Astrocyte (in vitro differentiated cells and primary cell): Measurements from ENCODE around the gene SCAPER. TPM values are rescaled to one million over a fixed set of nuclear protein-coding genes. Genes with fewer than 3 reads are reported as not detected.

Source experiments
- DNase-seq: peaks from one replicate; pipeline ENCODE4 v3.0.0-alpha.2; 2010; ENCODE audit warnings: low read depth
- FAIRE-seq: peaks from 2 replicates; lab custom pipeline; 2011; peaks lifted over from hg19 to GRCh38; lab: Jason Lieb, UNC
- H2AFZ ChIP-seq: 2 replicates; pipeline ENCODE4 v1.6.0; 2012; ENCODE audit warnings: low read depth, low read length, inconsistent platforms
- H3K27ac ChIP-seq: 2 replicates; pipeline ENCODE4 v1.5.1; 2011; ENCODE audit warnings: low read depth, low read length, inconsistent platforms
- H3K27me3 ChIP-seq: 2 replicates; pipeline ENCODE4 v1.6.0; 2011; ENCODE audit warnings: low read length, inconsistent platforms; ENCODE audit not compliant: insufficient read depth
- H3K36me3 ChIP-seq: 2 replicates; pipeline ENCODE4 v1.5.1; 2011; ENCODE audit warnings: low read length, inconsistent platforms; ENCODE audit not compliant: insufficient read depth
- H3K4me1 ChIP-seq: 2 replicates; pipeline ENCODE4 v1.5.1; 2011; ENCODE audit warnings: low read length, inconsistent platforms; ENCODE audit not compliant: insufficient read depth
- H3K4me2 ChIP-seq: 2 replicates; pipeline ENCODE4 v1.6.0; 2012; ENCODE audit warnings: low read length, inconsistent platforms
- H3K4me3 ChIP-seq: 2 replicates; pipeline ENCODE4 v1.5.1; 2011; ENCODE audit warnings: low read depth, mild to moderate bottlenecking, low read length, inconsistent platforms; ENCODE audit not compliant: insufficient read depth
- H3K79me2 ChIP-seq: 2 replicates; pipeline ENCODE4 v1.6.0; 2012; ENCODE audit warnings: mild to moderate bottlenecking, low read length, inconsistent platforms; ENCODE audit not compliant: insufficient read depth
- H3K9ac ChIP-seq: 2 replicates; pipeline ENCODE4 v1.6.0; 2012; ENCODE audit warnings: mild to moderate bottlenecking, low read length, inconsistent platforms
- H3K9me3 ChIP-seq: 2 replicates; pipeline ENCODE4 v1.5.1; 2012; ENCODE audit warnings: low read depth, mild to moderate bottlenecking, low read length, inconsistent platforms; ENCODE audit not compliant: insufficient read depth
- H4K20me1 ChIP-seq: 2 replicates; pipeline ENCODE4 v1.6.0; 2012; ENCODE audit warnings: low read length, inconsistent platforms; ENCODE audit not compliant: insufficient read depth
- H3K27ac Mint-ChIP-seq: one replicate; pipeline ENCODE4 v1.8.0; 2021; ENCODE audit warnings: mild to moderate bottlenecking, mixed read lengths; ENCODE audit not compliant: unreplicated experiment
- H3K27me3 Mint-ChIP-seq: one replicate; pipeline ENCODE4 v1.8.0; 2021; ENCODE audit warnings: low read depth, mixed read lengths; ENCODE audit not compliant: unreplicated experiment
- H3K36me3 Mint-ChIP-seq: one replicate; pipeline ENCODE4 v1.8.0; 2021; ENCODE audit warnings: low read depth, mixed read lengths; ENCODE audit not compliant: unreplicated experiment
- H3K4me1 Mint-ChIP-seq: one replicate; pipeline ENCODE4 v1.8.0; 2021; ENCODE audit warnings: low read depth, mixed read lengths; ENCODE audit not compliant: unreplicated experiment
- H3K4me3 Mint-ChIP-seq: one replicate; pipeline ENCODE4 v1.8.0; 2021; ENCODE audit warnings: mild to moderate bottlenecking, moderate library complexity, mixed read lengths; ENCODE audit not compliant: unreplicated experiment
- H3K9me3 Mint-ChIP-seq: one replicate; pipeline ENCODE4 v1.8.0; 2021; ENCODE audit warnings: mild to moderate bottlenecking, mixed read lengths; ENCODE audit not compliant: unreplicated experiment
- EZH2 ChIP-seq: IDR thresholded peaks from 2 replicates; pipeline ENCODE4 v1.6.1; 2012; ENCODE audit warnings: mild to moderate bottlenecking, low read length, inconsistent platforms; ENCODE audit not compliant: insufficient read depth
- total RNA-seq: library from RNA; stranded (reverse); gene quantifications from 2 replicates; pipeline ENCODE4 v1.2.1, GENCODE V29; 2021
- TF ChIP-seq, protein P1 (sequence below): IDR thresholded peaks from 2 replicates; pipeline ENCODE4 v1.5.1; 2011; ENCODE audit warnings: low read depth, mild to moderate bottlenecking, inconsistent platforms, low read length, moderate library complexity; ENCODE audit not compliant: insufficient read depth

The SCAPER gene
- total RNA-seq, 1 donor from 2014 or later: 8.6 TPM

DNA sequence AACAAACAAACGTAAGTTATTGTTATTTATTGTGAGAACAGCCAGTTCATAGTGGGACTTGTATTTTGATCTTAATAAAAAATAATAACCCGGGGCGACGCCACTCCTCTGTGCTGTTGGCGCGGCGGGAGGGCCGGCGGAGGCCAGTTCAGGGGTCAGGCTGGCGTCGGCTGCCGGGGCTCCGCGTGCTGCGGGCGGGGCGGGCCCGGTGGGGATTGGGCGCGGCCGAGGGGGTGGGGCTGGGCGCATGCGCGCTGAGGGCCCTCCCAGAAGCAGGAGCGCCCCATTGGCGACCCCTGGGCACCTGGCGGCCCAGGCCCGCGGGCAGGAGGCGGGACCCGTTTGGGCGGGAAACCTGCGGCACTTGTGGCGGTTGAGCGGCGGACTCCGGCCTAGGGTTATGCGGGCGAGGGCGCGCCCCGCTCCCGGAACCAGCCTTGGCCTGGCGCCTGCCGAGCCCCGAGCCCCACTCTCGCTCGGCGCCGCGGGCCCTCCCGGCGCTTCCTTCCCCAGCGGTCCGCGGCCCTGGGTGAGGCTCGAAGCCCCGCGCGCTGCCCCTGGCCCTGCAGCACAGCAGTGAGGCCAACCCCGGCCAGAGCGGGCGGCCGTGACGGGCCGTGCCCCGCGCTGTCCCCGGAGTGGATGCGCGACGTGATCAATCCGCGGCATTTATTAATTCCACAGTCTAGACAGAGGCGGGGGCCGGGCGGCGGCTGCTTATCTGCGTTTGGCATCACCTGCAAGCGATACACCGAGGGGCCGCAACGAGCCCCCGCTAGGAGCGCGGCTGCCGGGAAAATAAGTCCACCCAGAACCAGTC, 562.5 kb downstream of the SCAPER start:
- Mint-ChIP-seq H3K36me3 (peaks cover 6% of the 10 kb centered on the region), H3K27me3 (peaks cover 68% of the 10 kb centered on the region)

DNA sequence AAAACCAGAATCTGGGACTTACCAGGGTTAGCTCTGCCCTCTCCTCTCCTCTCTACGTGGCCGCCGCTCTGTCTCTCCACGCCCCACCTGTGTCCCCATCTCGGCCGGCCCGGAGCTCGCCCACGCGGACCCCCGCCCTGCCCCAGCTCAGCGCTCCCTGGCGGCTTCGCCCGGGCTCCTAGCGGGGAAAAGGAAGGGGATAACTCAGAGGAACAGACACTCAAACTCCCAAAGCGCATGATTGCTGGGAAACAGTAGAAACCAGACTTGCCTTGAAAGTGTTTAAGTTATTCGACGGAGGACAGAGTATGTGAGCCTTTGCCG, 563.1 kb downstream of the SCAPER start:
- peaks cover 25% of the 10 kb centered on the region for H3K9me3 Mint-ChIP-seq
- H3K36me3 Mint-ChIP-seq: peaks cover 6% of the 10 kb centered on the region
- no peak overlapping the region for H3K4me3 Mint-ChIP-seq
- H3K27ac Mint-ChIP-seq: no peak overlapping the region
- Histone ChIP-seq H4K20me1 (peaks cover 43% of the 10 kb centered on the region), H3K27ac (no peak overlapping the region), H3K27me3 (peaks cover 96% of the 10 kb centered on the region), H3K36me3 (no peaks in the 10 kb centered on the region), H2AFZ (no peak overlapping the region), H3K4me3 (no peak overlapping the region), H3K9me3 (peaks cover 6% of the 10 kb centered on the region), H3K9ac (no peak overlapping the region), H3K4me1 (peaks cover 21% of the 10 kb centered on the region), H3K4me2 (no peak overlapping the region), H3K79me2 (no peaks in the 10 kb centered on the region)
- H3K4me1 Mint-ChIP-seq: peaks cover 13% of the 10 kb centered on the region
- TF ChIP-seq, protein P1, sequence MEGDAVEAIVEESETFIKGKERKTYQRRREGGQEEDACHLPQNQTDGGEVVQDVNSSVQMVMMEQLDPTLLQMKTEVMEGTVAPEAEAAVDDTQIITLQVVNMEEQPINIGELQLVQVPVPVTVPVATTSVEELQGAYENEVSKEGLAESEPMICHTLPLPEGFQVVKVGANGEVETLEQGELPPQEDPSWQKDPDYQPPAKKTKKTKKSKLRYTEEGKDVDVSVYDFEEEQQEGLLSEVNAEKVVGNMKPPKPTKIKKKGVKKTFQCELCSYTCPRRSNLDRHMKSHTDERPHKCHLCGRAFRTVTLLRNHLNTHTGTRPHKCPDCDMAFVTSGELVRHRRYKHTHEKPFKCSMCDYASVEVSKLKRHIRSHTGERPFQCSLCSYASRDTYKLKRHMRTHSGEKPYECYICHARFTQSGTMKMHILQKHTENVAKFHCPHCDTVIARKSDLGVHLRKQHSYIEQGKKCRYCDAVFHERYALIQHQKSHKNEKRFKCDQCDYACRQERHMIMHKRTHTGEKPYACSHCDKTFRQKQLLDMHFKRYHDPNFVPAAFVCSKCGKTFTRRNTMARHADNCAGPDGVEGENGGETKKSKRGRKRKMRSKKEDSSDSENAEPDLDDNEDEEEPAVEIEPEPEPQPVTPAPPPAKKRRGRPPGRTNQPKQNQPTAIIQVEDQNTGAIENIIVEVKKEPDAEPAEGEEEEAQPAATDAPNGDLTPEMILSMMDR: no peak
- peak; percentile 59 for TF ChIP-seq EZH2
- DNase-seq (no peak), FAIRE-seq (no peak)
- peaks cover 71% of the 10 kb centered on the region for H3K27me3 Mint-ChIP-seq

More for the DNA sequence above, 562.5 kb downstream of the SCAPER start:
- H3K9ac ChIP-seq: no peak overlapping the region
- TF ChIP-seq EZH2: peak; percentile 92
- TF ChIP-seq, protein P1: no peak
- Mint-ChIP-seq H3K9me3 (peaks cover 20% of the 10 kb centered on the region), H3K27ac (no peak overlapping the region), H3K4me3 (no peak overlapping the region), H3K4me1 (peaks cover 12% of the 10 kb centered on the region)
- no peaks in the 10 kb centered on the region for H3K36me3 ChIP-seq
- peaks cover 24% of the 10 kb centered on the region for H3K4me1 ChIP-seq
- H3K4me3 ChIP-seq: no peak overlapping the region
- no peaks in the 10 kb centered on the region for H3K79me2 ChIP-seq
- no peak overlapping the region for H3K27ac ChIP-seq
- H3K9me3 ChIP-seq: peaks cover 4% of the 10 kb centered on the region
- peaks cover 39% of the 10 kb centered on the region for H4K20me1 ChIP-seq
- no peak overlapping the region for H3K4me2 ChIP-seq
- no peak overlapping the region for H2AFZ ChIP-seq
- DNase-seq (no peak), FAIRE-seq (no peak)
- peaks cover 96% of the 10 kb centered on the region for H3K27me3 ChIP-seq
